ENCODE measurements around the gene B9D1.

GRCh38 chr17:19348081-19348650 lies 14.4 kb downstream of the B9D1 start:
- TF ChIP-seq ZHX1 (CRISPR knock-in tag; IDR thresholded peaks at IDR 0.05; ENCODE audit: low read depth) (no peak), ELF1 (CRISPR knock-in tag; IDR thresholded peaks at IDR 0.05) (no peak), MTA3 (CRISPR knock-in tag; IDR thresholded peaks at IDR 0.05) (no peak), BCLAF1 (IDR thresholded peaks at IDR 0.05) (no peak), HNF4G (IDR thresholded peaks at IDR 0.05; ENCODE audit: borderline replicate concordance, low read depth, low read length) (no peak), HNF4G (CRISPR knock-in tag; IDR thresholded peaks at IDR 0.05; ENCODE audit: borderline replicate concordance, low read depth) (no peak), HMG20B (CRISPR knock-in tag; conservative IDR thresholded peaks at IDR 0.05) (no peak), ELF4 (CRISPR knock-in tag; IDR thresholded peaks at IDR 0.05; ENCODE audit: borderline replicate concordance) (no peak)
